Activated naive CD8-positive, alpha-beta T cell treated with anti-CD3 and anti-CD28 coated beads, Interleukin-2, amount 50 U/mL, for 16 hours (primary cell): ENCODE results near the gene CARD19.

ENCODE experiments used
- DNase-seq: peaks from one replicate; pipeline ENCODE4 v3.0.0-alpha.2; 2020; ENCODE audit warnings: low read depth, low spot score

CARD19 gene

GRCh38 chr9:93119703-93119952 lies 23.6 kb downstream of the CARD19 start:
- no peak for DNase-seq

GRCh38 chr9:93119953-93120845 lies 24.2 kb downstream of the CARD19 start:
- DNase-seq = no peak

GRCh38 chr9:93120846-93121315 lies 24.9 kb downstream of the CARD19 start:
- DNase-seq = no peak

GRCh38 chr9:93121316-93122241 lies 25.6 kb downstream of the CARD19 start:
- no peak for DNase-seq

DNA sequence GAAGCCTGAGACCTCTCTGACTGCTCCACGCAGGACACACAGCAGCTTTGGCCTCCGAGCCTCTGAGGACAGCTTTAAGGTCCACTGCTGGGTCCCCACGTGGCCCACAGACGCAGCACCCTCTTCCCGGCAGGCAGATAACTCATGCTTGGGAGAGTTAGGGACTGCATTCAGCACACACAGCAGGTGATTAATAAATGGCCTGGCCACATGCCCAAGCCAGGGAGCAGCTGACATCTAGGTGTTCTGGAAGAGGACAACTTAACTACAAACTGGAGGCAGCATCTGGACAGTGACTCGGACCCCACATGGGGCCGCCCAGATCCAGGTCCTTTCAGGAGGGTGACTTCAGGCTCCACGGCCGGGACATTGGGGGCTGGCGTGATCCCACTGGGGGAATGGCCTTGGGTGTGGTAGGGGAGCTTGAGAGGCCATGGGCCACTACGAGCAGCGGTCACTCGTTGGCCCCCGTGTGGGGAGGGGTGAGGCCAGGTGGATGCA lies 26.8 kb downstream of the CARD19 start:
- no peak for DNase-seq

DNA sequence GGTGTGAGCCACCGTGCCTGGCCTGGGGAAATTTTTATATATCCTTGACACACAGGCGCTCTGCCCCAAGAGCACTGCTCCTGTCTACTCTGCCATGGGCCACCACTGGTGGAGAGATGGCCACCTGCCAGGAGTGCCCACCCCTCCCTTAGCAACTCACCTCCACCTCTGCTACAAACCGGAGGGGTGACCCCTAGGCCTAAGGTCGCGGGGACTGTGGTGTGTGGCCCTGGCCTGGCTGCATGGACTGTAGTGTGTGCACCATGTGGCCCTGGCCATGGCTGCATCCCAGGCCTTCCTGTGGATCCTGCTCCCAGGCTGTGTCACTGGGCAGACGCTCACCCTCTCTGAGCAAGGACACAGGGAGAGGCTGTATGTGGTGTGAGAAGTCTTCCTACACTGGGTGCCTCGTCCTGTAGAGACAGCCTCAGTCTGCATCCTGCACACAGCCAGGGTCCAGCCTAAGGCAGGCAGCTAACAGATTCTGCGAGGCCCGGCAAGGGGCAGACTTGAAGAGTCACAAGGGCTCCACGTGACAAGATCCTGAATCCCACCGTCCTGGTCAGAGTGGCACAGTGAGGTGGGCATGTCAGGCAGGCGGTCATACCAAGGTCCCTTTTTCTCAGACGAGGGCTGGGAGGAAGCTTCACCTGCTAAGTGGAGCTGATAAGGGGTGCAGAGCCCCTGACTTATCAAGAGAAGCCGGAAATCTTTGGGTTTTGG lies 27.7 kb downstream of the CARD19 start:
- no peak for DNase-seq

DNA sequence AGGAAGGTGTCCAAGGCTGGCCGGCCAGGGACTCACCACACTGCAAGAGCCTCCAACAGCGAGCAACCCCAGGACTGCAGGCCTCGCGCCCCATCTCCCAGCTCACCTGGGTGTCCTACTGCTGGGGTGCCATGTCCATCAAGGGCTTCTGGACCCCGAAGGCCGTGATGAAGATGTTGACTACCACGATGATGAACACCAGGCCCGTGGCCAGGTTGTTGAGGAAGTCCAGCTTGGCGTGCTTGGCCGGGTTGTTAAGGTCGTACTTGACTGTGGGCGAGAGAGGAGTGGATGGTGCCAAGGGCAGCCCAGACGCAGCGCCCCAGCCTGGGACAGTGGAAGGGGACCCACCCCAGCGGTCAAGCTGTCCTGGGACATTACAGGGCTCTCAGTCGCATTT lies 28.8 kb downstream of the CARD19 start:
- no peak for DNase-seq

- no peak for DNase-seq
Observed at GRCh38 chr9:93125331-93125894, 29.4 kb downstream of the CARD19 start.

- DNase-seq = no peak
Observed at GRCh38 chr9:93126151-93126781, 30.2 kb downstream of the CARD19 start.

DNA sequence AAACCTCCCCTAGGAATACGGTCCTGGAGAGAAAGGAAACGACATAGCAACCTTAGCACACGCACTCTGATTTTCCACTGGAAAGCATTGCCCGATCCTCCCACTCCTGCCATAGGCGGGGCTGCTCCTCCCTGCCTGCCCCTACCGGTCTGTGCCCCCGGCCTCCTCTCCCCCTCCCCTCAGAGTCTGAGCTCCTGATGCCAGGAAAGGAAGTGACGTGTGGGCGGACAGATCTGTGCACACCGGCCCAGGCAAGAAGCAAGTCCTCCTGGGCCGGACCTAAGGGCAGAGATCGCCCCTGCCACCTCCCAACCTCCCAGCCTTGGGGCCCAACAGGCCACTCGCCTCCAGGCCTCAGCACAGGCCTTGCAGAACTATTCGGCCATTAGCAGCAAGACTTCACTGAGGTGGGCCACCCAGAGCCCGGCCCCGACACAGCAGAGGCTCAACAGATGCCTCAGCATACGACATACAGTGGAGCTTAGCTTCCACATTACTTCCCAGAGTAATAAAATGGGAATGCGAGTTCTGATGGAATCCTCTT lies 30.9 kb downstream of the CARD19 start:
- no peak for DNase-seq

- DNase-seq = no peak
Observed at GRCh38 chr9:93127395-93127911, 31.4 kb downstream of the CARD19 start.

GRCh38 chr9:93128011-93128714 lies 32.1 kb downstream of the CARD19 start:
- no peak for DNase-seq

DNA sequence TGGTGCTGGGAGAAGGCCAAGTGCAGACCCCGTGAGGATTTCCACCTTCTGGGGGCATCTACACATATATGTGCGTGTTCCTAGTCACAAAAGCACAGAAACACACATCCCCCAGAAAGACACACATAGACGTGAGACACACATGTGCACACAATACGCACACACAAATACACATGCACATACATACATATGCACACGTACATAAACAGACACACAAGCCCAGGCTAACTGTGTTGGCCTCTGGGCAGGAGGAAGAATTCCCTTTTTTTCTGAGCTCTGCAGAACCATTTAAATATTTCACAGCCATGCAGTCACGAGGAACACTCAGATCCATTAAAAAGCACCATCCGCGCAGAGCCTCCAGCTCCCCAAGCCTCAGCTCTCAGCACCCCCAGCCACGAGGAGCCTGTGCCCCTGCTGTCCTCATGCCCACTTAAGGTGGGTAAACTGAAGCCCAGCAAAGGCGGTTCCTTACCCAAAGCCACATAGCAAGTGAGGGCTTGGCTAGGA lies 32.8 kb downstream of the CARD19 start:
- DNase-seq = no peak

- no peak for DNase-seq
Observed at GRCh38 chr9:93129286-93129685, 33.3 kb downstream of the CARD19 start.

DNA sequence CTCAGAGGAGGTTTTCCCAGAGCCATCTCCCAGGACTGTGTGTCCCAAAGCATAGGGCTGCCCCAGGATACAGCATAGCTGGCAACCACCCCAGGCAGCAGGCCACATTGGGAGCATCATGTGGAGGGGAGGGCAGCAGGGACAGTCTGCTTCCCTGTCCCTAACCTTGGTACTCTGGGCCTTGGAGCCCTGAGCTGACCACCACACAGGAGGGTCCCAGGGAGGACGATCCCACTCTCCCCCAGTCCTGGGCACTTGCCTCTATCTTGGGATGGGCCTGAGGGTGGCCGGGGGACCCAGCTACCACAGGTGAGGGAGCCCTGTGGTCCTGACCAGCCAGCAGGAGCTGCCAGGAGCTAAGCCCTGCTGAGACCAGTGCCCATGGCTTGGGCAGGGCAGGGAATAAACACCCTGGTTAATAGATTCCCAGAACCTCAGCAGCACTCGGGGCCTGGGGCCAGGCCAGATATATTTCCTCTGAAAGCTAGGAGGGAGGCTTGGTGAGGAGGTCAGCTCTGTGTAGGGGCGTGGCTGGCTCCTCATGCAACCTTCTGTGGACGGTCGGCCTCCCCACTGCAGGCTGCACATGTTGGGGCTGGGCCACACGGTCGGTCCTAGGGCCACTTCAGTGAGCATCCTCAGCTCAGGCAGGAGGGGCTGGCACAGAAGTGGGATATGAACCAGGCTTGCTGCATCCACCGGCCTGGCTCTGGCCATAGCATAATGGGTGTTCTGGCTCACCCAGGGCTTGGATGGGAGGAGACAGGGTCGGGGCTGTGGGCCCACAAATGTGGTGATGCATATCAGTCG lies 33.9 kb downstream of the CARD19 start:
- no peak for DNase-seq

- DNase-seq = no peak
Observed at GRCh38 chr9:93130861-93131481, 35.0 kb downstream of the CARD19 start.

DNA sequence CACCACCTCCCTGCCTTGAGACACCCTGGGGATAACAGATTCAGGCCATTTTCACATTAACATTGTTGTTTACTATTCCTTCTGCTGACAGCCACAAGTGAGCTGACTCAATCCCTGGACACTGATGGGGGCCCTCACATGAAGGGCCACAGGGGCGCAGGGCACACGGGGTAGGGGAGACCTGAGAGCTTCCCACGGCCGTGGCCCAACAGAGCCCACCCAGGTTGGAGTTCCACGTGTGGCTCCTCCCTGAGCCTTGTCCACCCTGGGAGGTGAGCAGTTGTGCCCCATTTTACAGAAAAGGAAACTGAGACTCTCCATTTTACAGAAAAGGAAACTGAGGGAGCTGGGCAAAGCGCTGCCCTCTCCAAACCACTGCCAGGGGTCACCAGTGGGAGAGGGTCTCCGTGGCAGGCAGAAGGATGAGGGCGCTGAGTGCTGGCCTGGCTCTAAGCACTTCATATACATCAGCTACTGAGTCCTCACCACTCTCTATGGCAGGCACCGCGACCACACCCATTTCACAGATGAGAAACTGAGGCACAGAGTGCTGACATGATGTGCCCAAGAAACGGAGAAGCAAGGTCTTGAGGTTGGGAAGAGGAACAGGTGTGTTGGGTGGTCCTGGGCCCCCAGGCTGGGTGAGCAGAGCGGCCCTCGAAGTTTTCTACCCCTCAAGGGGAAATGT lies 35.7 kb downstream of the CARD19 start:
- no peak for DNase-seq
